NCI-H748 treated with DMSO at 0.1 percent for 48 hours (cell line): ENCODE results near the gene DAAM1.

Experiments
- DNase-seq: peaks from one replicate; lab custom pipeline; 2025; lab: John Stamatoyannopoulos, UW

Gene DAAM1

GRCh38 chr14:59187802-59188460 lies 536 bp upstream of the DAAM1 start:
- peak; percentile 76 for DNase-seq

- no peak for DNase-seq
Measured at GRCh38 chr14:59189091-59189785, 771 bp downstream of the DAAM1 start.

- peak; percentile 93 for DNase-seq
Measured at GRCh38 chr14:59189786-59190368, 1.4 kb downstream of the DAAM1 start.

GRCh38 chr14:59190372-59190771 lies 1.9 kb downstream of the DAAM1 start:
- peak; percentile 75 for DNase-seq

- DNase-seq = no peak
Measured at GRCh38 chr14:59195912-59196311, 7.4 kb downstream of the DAAM1 start.

- no peak for DNase-seq
Measured at GRCh38 chr14:59197695-59198262, 9.3 kb downstream of the DAAM1 start.

- no peak for DNase-seq
Measured at GRCh38 chr14:59199205-59199604, 10.7 kb downstream of the DAAM1 start.

- no peak for DNase-seq
Measured at GRCh38 chr14:59199614-59200013, 11.1 kb downstream of the DAAM1 start.

- DNase-seq = no peak
Measured at GRCh38 chr14:59200195-59200594, 11.7 kb downstream of the DAAM1 start.

GRCh38 chr14:59202031-59202430 lies 13.6 kb downstream of the DAAM1 start:
- no peak for DNase-seq

GRCh38 chr14:59204305-59204704 lies 15.8 kb downstream of the DAAM1 start:
- DNase-seq = no peak

- no peak for DNase-seq
Measured at GRCh38 chr14:59206892-59207291, 18.4 kb downstream of the DAAM1 start.

- no peak for DNase-seq
Measured at GRCh38 chr14:59207506-59207933, 19.1 kb downstream of the DAAM1 start.

GRCh38 chr14:59208224-59208814 lies 19.9 kb downstream of the DAAM1 start:
- no peak for DNase-seq

- DNase-seq = no peak
Measured at GRCh38 chr14:59208954-59209353, 20.5 kb downstream of the DAAM1 start.

GRCh38 chr14:59210621-59211020 lies 22.2 kb downstream of the DAAM1 start:
- no peak for DNase-seq

- peak; percentile 59 for DNase-seq
Measured at GRCh38 chr14:59213368-59214315, 25.2 kb downstream of the DAAM1 start.

- no peak for DNase-seq
Measured at GRCh38 chr14:59214702-59215302, 26.3 kb downstream of the DAAM1 start.

- no peak for DNase-seq
Measured at GRCh38 chr14:59215322-59215721, 26.9 kb downstream of the DAAM1 start.

- DNase-seq = no peak
Measured at GRCh38 chr14:59215757-59216156, 27.3 kb downstream of the DAAM1 start.

- no peak for DNase-seq
Measured at GRCh38 chr14:59217011-59217410, 28.5 kb downstream of the DAAM1 start.
